ENCODE results near the gene GCN1. TPM values are rescaled to one million over a fixed set of nuclear protein-coding genes. Genes with fewer than 3 reads are reported as not detected.

GCN1 gene
- polyA plus RNA-seq, 3 donors, result 5.0 to 22.1 (median 8.3) TPM

GRCh38 chr12:120137833-120138232 lies 56.7 kb downstream of the GCN1 start:
- H2AFZ ChIP-seq (ENCODE audit: insufficient read depth, low read depth, low read length, poor library complexity, severe bottlenecking), result no peak overlapping the region
- no peak overlapping the region for H3K4me2 ChIP-seq (replicated peaks; ENCODE audit: extremely low read depth, low read length, poor library complexity, severe bottlenecking)
- intact Hi-C loops (cut with micrococcal nuclease), result no loop called here
- no peak for DNase-seq
- Mint-ChIP-seq H3K9me3 (peaks cover 0 to 2% (median 0%) of the 10 kb centered on the region in 7 donors), H3K4me3 (no peak overlapping the region), H3K36me3 (peaks cover 92 to 100% of the 10 kb centered on the region in 2 donors), H3K4me1 (no peaks in the 10 kb centered on the region), H3K27ac (no peak overlapping the region), H3K27me3 (ENCODE audit: low read depth in 3 of 3) (no peaks in the 10 kb centered on the region)
- no peaks in the 10 kb centered on the region for H3K79me2 ChIP-seq (ENCODE audit: insufficient read depth, low read length)
- H3K9ac ChIP-seq (ENCODE audit: insufficient read depth, low read length, poor library complexity, severe bottlenecking), result no peak overlapping the region
- H3K9me3 ChIP-seq (replicated peaks in 1 of 2; ENCODE audit: control insufficient read depth in 1 of 2, insufficient read depth in 1 of 2, low read length in 2 of 2), result no peaks in the 10 kb centered on the region
- WGBS (ENCODE audit: insufficient coverage), result 99% methylated on average over 11 of the region's 11 CpGs
- H4K20me1 ChIP-seq (ENCODE audit: insufficient read depth, low read length), result peaks cover 2% of the 10 kb centered on the region
- H3K4me1 ChIP-seq (ENCODE audit: control insufficient read depth in 1 of 2, insufficient read depth in 2 of 2, low read length in 2 of 2), result no peaks in the 10 kb centered on the region
- TF ChIP-seq, protein P1, sequence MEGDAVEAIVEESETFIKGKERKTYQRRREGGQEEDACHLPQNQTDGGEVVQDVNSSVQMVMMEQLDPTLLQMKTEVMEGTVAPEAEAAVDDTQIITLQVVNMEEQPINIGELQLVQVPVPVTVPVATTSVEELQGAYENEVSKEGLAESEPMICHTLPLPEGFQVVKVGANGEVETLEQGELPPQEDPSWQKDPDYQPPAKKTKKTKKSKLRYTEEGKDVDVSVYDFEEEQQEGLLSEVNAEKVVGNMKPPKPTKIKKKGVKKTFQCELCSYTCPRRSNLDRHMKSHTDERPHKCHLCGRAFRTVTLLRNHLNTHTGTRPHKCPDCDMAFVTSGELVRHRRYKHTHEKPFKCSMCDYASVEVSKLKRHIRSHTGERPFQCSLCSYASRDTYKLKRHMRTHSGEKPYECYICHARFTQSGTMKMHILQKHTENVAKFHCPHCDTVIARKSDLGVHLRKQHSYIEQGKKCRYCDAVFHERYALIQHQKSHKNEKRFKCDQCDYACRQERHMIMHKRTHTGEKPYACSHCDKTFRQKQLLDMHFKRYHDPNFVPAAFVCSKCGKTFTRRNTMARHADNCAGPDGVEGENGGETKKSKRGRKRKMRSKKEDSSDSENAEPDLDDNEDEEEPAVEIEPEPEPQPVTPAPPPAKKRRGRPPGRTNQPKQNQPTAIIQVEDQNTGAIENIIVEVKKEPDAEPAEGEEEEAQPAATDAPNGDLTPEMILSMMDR (IDR thresholded peaks at IDR 0.05), result no peak
- no peaks in the 10 kb centered on the region for H3K27me3 ChIP-seq (ENCODE audit: control insufficient read depth in 2 of 2, insufficient read depth in 2 of 2, low read length in 2 of 2)
- no peak overlapping the region for H3K27ac ChIP-seq (ENCODE audit: low read depth in 1 of 2, low read length in 2 of 2)
- no peak overlapping the region for H3K4me3 ChIP-seq (replicated peaks in 1 of 3; ENCODE audit: low read depth in 2 of 3, low read length in 3 of 3)
- peaks cover 98 to 100% of the 10 kb centered on the region in 2 donors for H3K36me3 ChIP-seq (replicated peaks in 1 of 2; ENCODE audit: control insufficient read depth in 1 of 2, insufficient read depth in 2 of 2, low read length in 2 of 2)

- Histone ChIP-seq H3K4me2 (replicated peaks; ENCODE audit: extremely low read depth, low read length, poor library complexity, severe bottlenecking) (no peak overlapping the region), H3K4me1 (ENCODE audit: control insufficient read depth in 1 of 2, insufficient read depth in 2 of 2, low read length in 2 of 2) (no peaks in the 10 kb centered on the region), H3K79me2 (ENCODE audit: insufficient read depth, low read length) (no peaks in the 10 kb centered on the region), H4K20me1 (ENCODE audit: insufficient read depth, low read length) (peaks cover 6% of the 10 kb centered on the region), H3K9ac (ENCODE audit: insufficient read depth, low read length, poor library complexity, severe bottlenecking) (no peak overlapping the region), H3K27ac (ENCODE audit: low read depth in 1 of 2, low read length in 2 of 2) (no peak overlapping the region), H3K4me3 (replicated peaks in 1 of 3; ENCODE audit: low read depth in 2 of 3, low read length in 3 of 3) (no peak overlapping the region), H2AFZ (ENCODE audit: insufficient read depth, low read depth, low read length, poor library complexity, severe bottlenecking) (no peak overlapping the region), H3K36me3 (replicated peaks in 1 of 2; ENCODE audit: control insufficient read depth in 1 of 2, insufficient read depth in 2 of 2, low read length in 2 of 2) (peaks cover 98 to 100% of the 10 kb centered on the region in 2 donors), H3K9me3 (replicated peaks in 1 of 2; ENCODE audit: control insufficient read depth in 1 of 2, insufficient read depth in 1 of 2, low read length in 2 of 2) (no peaks in the 10 kb centered on the region), H3K27me3 (ENCODE audit: control insufficient read depth in 2 of 2, insufficient read depth in 2 of 2, low read length in 2 of 2) (no peaks in the 10 kb centered on the region)
- no peak overlapping the region for H3K4me3 Mint-ChIP-seq
- TF ChIP-seq, protein P1 (IDR thresholded peaks at IDR 0.05), result no peak
- H3K36me3 Mint-ChIP-seq, result peaks cover 92 to 99% of the 10 kb centered on the region in 2 donors
- peaks cover 0 to 1% (median 0%) of the 10 kb centered on the region in 7 donors for H3K9me3 Mint-ChIP-seq
- 96% methylated on average over 9 of the region's 11 CpGs for WGBS (ENCODE audit: insufficient coverage)
- no peak overlapping the region for H3K27ac Mint-ChIP-seq
- no peaks in the 10 kb centered on the region for H3K4me1 Mint-ChIP-seq
- no peak for DNase-seq
- H3K27me3 Mint-ChIP-seq (ENCODE audit: low read depth in 3 of 3), result no peaks in the 10 kb centered on the region
- intact Hi-C loops (cut with micrococcal nuclease), result no loop called here
Measured at GRCh38 chr12:120136093-120136770, 58.3 kb downstream of the GCN1 start.
